NCI-H146 (cell line): ENCODE results near the gene KIAA1210.
"Not testable (repeated sequence)": the region's sequence is repeated elsewhere in the genome, so short reads cannot be mapped to it uniquely, and the experiment has no call there.

Experiments used
- DNase-seq: peaks from one replicate; lab custom pipeline; 2025; lab: John Stamatoyannopoulos, UW

KIAA1210 gene

DNA sequence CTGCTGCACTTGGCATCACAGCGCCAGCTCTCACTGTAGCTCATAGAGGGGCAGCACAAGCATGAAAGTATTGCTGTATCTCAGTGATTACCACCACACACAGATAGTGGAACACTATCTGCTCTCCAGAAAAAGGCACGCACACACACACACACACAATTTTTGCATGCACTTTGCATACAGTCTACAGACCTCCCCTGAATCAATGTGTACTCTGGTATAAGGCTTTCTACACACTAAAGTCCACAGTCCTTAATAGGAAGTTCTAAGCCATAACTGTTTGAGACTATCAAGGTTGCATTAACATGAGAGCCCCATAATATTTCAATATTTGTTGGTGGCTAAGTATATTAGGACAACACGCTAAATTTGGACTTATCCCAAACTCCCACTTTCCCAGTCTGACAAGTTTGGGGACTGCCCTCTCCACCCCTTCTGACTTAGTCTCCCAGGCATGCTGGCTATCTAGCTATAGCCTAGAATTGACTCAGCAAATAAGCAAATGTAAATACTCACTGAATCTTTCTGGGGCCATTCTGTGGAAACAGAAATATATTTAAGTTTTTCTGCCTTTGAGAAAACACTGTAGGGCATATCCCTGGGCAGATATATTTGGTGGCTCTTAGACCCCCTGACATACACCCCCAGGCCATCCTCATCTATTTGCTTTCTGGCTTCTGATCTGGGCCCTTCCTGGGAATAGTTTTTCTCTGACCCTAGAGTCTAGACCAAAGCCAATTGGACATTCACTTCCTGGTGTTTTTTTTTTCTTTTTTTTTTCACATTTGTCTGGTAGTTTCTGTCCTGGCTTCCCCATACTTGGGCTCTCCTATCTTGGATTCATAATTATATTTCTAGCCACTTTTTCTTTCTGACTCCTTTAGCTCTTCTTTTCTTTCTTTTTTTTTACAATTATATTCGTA, 91.2 kb downstream of the KIAA1210 start:
- DNase-seq: no peak

DNA sequence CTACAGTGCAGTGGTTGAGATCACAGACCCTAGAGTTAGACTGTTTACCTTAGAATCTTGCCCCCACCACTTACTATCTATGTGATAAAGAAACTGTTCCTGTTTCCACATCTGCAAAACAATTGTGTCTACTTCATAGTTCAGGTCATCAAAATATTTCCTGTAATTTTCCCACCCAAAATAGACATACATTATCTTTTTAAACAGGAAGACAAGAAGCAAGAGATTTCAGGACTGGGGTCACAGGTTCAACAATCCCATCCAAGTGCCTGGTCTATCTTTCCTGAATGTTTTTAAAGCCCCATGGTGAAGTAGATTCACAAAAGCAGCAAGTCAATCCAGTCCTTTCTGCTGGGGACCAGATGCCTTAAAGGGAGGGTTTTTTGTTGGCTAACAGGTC, 96.6 kb downstream of the KIAA1210 start:
- DNase-seq: no peak

DNA sequence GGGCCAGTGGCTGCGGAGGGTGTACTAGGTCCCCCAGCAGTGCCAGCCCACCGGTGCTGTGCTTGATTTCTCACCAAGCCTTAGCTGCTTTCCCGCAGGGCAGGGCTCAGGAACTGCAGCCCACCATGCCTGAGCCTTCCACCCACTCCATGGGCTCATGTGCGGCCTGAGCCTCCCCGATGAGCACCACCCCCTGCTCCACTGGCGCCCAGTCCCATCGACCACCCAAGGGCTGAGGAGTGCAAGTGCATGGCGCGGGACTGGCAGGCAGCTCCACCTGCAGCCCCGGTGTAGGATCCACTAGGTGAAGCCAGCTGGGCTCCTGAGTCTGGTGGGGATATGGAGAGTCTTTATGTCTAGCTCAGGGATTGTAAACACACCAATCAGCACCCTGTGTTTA, 98.0 kb downstream of the KIAA1210 start:
- DNase-seq: not testable (repeated sequence)

DNA sequence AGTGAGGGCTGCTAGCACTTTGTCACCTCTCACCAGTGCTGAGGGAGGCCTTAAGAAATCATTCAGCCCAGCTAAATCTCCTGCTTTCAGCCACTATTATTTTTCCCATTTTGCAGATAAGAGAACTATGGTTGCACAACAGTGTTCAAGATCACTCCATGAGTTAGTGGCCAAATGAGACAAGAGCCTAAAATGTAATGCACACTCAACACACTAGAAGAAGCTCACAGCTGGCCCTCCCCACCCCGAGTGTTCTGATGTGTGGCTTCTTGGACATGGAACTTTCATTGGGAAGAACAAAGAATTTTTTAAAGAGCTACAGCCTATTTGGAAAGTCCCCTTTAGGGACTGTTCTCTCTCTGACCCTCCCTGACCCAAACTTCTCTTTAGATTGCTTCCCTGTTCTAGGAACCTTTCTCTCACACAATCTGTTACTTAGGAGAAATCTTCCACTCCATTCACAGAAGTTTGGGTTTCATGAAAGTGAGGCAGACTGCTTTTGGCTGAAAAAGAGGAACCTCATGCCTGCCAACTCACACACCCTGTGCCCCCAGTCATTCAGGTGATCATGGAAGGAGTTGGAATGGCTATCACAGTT, 98.8 kb downstream of the KIAA1210 start:
- no peak for DNase-seq
